Natural killer cell (primary cell): ENCODE results near the gene ISLR. TPM values are rescaled to one million over a fixed set of nuclear protein-coding genes. Genes with fewer than 3 reads are reported as not detected.

Source experiments
- ATAC-seq, 3 donors: fragments of 150-1000 bp in 2 of 3; fragments of 200-7000 bp in 1 of 3; cut with Tn5 transposase; 1 replicate in 1 of 3; 2 replicates in 2 of 3; pipeline ENCODE4 v1.10.0; 2021; ENCODE audit warnings: mild to moderate bottlenecking in 2 of 3, moderate library complexity in 2 of 3
- DNase-seq, 2 donors: peaks; one replicate each; pipeline versions ENCODE4 v3.0.0 to v3.0.0-alpha.2; 2013 to 2021; ENCODE audit warnings: mixed read lengths in 1 of 2
- H3K27ac ChIP-seq: one replicate; pipeline ENCODE4 v1.5.1; 2013; ENCODE audit warnings: mild to moderate bottlenecking, low read length
- H3K27me3 ChIP-seq: one replicate; pipeline ENCODE4 v1.6.1; 2013; ENCODE audit warnings: low read length; ENCODE audit not compliant: control insufficient read depth, insufficient read depth
- H3K36me3 ChIP-seq: one replicate; pipeline ENCODE4 v1.6.1; 2013; ENCODE audit warnings: low read length; ENCODE audit not compliant: control insufficient read depth, insufficient read depth
- H3K4me1 ChIP-seq: one replicate; pipeline ENCODE4 v1.6.1; 2013; ENCODE audit warnings: low read length; ENCODE audit not compliant: control insufficient read depth, insufficient read depth
- H3K4me3 ChIP-seq: one replicate; pipeline ENCODE4 v1.5.1; 2013; ENCODE audit warnings: low read length
- H3K9me3 ChIP-seq: one replicate; pipeline ENCODE4 v1.6.1; 2013; ENCODE audit warnings: low read length; ENCODE audit not compliant: control insufficient read depth, insufficient read depth
- H3K27ac Mint-ChIP-seq, 2 donors: one replicate each; pipeline ENCODE4 v1.8.0; 2022; ENCODE audit warnings: mild to moderate bottlenecking in 2 of 2, mixed read lengths in 2 of 2, moderate library complexity in 1 of 2
- H3K27me3 Mint-ChIP-seq, 2 donors: one replicate each; pipeline ENCODE4 v1.8.0; 2022; ENCODE audit warnings: low read depth in 2 of 2, mixed read lengths in 2 of 2
- H3K36me3 Mint-ChIP-seq: one replicate; pipeline ENCODE4 v1.8.0; 2022; ENCODE audit warnings: mixed read lengths
- H3K4me1 Mint-ChIP-seq, 2 donors: one replicate each; pipeline ENCODE4 v1.8.0; 2022; ENCODE audit warnings: mixed read lengths in 2 of 2
- H3K4me3 Mint-ChIP-seq: one replicate; pipeline ENCODE4 v1.8.0; 2022; ENCODE audit warnings: mild to moderate bottlenecking, moderate library complexity, mixed read lengths
- H3K9me3 Mint-ChIP-seq, 2 donors: one replicate each; pipeline ENCODE4 v1.8.0; 2022; ENCODE audit warnings: mixed read lengths in 2 of 2
- WGBS: methylation state at CpG from one replicate; pipeline ENCODE4 v1.1.7; 2013; ENCODE audit warnings: missing lambda C conversion rate; ENCODE audit not compliant: insufficient coverage; 5-methylcytosine and 5-hydroxymethylcytosine counted together
- intact Hi-C: fragments of 100-400 bp; cut with micrococcal nuclease; formaldehyde crosslinking; loops from one replicate; pipeline ENCODE4 v1.14.2; 2022
- total RNA-seq, 4 donors: library from RNA; stranded (reverse); fragments of 120-200 nt in 1 of 4; gene quantifications; one replicate each; pipeline versions ENCODE4 v1.2.3 to v1.2.4, GENCODE V29; 2013 to 2022
- TF ChIP-seq, protein P1 (sequence below): fragments of 200-600 bp; IDR thresholded peaks from one replicate; pipeline ENCODE4 v1.8.0; 2022; ENCODE audit warnings: antibody characterized with exemption

The ISLR gene
- total RNA-seq, 3 donors from 2014 or later (not counting 1 experiment from before 2014, with no cell fraction given): not detected

DNA sequence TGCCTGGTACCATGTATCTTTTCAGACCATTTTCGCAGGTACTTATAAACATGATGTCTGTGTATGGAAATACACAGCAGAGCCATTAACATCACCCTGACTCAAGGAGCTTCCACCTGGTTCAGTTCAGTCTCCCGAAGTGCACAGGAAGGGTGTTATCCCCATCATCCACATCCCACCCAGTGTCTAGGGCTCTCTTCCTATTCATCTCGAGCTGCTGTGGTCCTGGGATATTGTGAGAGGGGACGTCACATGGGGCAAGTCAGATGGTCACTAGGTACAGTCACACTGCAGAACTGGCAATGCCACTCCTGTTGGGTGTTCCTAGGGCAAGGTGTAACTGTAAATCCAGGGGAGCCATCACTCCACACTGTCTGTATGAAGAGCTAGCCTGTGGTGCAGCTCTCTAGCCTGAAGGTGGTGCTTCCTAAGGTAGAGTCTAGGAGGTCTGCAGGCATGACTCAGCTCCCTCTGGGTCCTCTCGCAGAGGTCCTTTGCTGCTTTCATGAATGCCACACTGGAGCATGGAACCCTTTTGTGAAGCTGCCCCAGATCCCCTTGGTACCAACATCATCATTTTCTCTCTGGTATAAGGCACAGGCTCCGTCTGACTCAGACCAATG, 29.2 kb upstream of the ISLR start:
- no peak for ATAC-seq
- Histone ChIP-seq H3K27me3 (peaks cover 7% of the 10 kb centered on the region), H3K4me3 (no peak overlapping the region), H3K4me1 (no peaks in the 10 kb centered on the region), H3K36me3 (no peaks in the 10 kb centered on the region), H3K27ac (no peak overlapping the region), H3K9me3 (no peaks in the 10 kb centered on the region)
- Mint-ChIP-seq H3K27me3 (peaks cover 39 to 70% of the 10 kb centered on the region in 2 donors), H3K9me3 (no peaks in the 10 kb centered on the region), H3K4me1 (no peaks in the 10 kb centered on the region), H3K36me3 (no peaks in the 10 kb centered on the region), H3K4me3 (no peak overlapping the region), H3K27ac (no peak overlapping the region)
- DNase-seq: no peak
- TF ChIP-seq, protein P1, sequence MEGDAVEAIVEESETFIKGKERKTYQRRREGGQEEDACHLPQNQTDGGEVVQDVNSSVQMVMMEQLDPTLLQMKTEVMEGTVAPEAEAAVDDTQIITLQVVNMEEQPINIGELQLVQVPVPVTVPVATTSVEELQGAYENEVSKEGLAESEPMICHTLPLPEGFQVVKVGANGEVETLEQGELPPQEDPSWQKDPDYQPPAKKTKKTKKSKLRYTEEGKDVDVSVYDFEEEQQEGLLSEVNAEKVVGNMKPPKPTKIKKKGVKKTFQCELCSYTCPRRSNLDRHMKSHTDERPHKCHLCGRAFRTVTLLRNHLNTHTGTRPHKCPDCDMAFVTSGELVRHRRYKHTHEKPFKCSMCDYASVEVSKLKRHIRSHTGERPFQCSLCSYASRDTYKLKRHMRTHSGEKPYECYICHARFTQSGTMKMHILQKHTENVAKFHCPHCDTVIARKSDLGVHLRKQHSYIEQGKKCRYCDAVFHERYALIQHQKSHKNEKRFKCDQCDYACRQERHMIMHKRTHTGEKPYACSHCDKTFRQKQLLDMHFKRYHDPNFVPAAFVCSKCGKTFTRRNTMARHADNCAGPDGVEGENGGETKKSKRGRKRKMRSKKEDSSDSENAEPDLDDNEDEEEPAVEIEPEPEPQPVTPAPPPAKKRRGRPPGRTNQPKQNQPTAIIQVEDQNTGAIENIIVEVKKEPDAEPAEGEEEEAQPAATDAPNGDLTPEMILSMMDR: no peak
- intact Hi-C loops: no loop called here
- 71% methylated on average over 6 of the region's 6 CpGs for WGBS

DNA sequence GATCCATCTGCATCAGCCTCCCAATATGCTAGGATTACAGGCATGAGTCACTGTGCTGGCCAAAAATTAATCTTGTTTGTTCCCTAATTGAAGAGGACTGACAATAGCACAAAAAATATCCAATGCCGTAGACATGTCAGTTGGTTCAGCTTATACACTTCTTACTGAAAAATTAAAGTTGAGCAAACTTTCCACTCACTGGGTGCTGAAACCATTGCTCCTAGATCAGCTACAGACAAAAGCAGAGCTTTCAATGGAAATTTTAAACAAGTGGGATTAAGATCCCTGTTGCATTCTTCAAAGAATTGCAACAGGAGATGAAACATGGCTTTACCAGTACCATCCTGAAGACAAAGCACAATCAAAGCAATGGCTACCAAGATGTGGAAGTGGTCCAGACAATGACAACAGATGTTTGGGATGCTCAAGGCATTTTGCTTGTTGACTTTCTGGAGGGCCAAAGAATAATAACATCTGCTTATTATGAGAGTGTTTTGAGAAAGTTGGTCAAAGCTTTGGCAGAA, 27.2 kb upstream of the ISLR start:
- TF ChIP-seq, protein P1: no peak
- H3K9me3 Mint-ChIP-seq: no peaks in the 10 kb centered on the region
- H3K4me3 Mint-ChIP-seq: no peak overlapping the region
- H3K27me3 ChIP-seq: peaks cover 2% of the 10 kb centered on the region
- DNase-seq (no peak), ATAC-seq (no peak)
- WGBS: 89% methylated on average over 1 of the region's 1 CpG
- H3K4me3 ChIP-seq: no peak overlapping the region
- no peaks in the 10 kb centered on the region for H3K36me3 Mint-ChIP-seq
- no peaks in the 10 kb centered on the region for H3K4me1 Mint-ChIP-seq
- H3K27ac ChIP-seq: no peak overlapping the region
- H3K36me3 ChIP-seq: no peaks in the 10 kb centered on the region
- H3K4me1 ChIP-seq: no peaks in the 10 kb centered on the region
- peaks cover 34 to 58% of the 10 kb centered on the region in 2 donors for H3K27me3 Mint-ChIP-seq
- no peaks in the 10 kb centered on the region for H3K9me3 ChIP-seq
- H3K27ac Mint-ChIP-seq: no peak overlapping the region
- intact Hi-C loops: no loop called here

DNA sequence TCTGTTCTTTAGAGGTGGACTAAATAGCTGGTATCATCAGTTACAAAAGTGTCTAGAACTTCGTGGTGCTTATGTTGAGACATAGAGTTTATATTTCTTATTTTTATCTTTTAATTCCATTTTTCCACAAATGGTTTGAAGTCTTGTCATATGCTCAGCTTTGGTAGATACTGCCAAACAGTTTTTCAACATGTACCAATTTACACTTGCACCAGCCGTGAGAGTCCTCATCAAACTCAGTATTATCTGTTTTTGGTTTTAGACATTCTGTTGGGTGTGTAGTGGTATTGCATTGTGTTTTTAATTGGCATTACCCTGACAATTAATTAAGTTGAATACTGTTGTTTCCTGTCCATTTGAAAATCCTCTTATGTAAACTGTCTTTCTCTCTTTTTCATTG, 26.5 kb upstream of the ISLR start:
- Mint-ChIP-seq H3K36me3 (no peaks in the 10 kb centered on the region), H3K27ac (no peak overlapping the region), H3K4me1 (no peaks in the 10 kb centered on the region), H3K4me3 (no peak overlapping the region), H3K9me3 (no peaks in the 10 kb centered on the region), H3K27me3 (peaks cover 32 to 51% of the 10 kb centered on the region in 2 donors)
- ATAC-seq (no peak), DNase-seq (no peak)
- no CpG with 5 or more reads among the region's 2 CpGs for WGBS
- H3K27ac ChIP-seq: no peak overlapping the region
- H3K4me3 ChIP-seq: no peak overlapping the region
- H3K36me3 ChIP-seq: no peaks in the 10 kb centered on the region
- peaks cover 2% of the 10 kb centered on the region for H3K27me3 ChIP-seq
- TF ChIP-seq, protein P1: no peak
- no peaks in the 10 kb centered on the region for H3K9me3 ChIP-seq
- intact Hi-C loops: no loop called here
- H3K4me1 ChIP-seq: no peaks in the 10 kb centered on the region
